ENCODE results near the gene RSPO3.
A peak's percentile ranks its signal among the peaks of the same experiment; 100 is the strongest.

Gene RSPO3

DNA sequence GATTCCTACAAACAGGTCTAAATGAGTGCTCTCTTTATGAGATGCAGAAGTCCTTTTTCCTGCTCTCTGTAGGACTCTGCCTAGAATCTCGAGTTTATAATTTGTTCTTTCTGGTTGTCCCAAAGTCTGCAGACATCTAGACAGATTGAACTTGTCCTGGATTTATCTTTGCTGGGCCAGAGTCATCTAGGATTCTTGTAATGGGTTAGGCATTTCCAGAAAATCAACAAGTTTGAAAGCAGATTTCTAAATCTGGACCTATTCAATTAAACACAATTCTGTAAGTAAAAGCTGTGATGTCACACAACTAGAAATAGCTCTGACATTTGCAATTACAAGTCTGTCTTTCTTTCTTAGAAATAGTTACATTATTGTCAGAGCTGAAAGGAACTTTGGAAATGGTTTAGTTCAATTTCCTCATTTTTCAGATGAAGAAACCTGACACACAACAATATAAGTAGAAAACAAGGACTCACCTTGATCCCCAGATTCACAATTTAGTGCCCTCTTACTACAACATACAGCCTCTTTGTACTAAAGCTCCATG, 4.2 kb upstream of the RSPO3 start:
- DNase-seq = no peak

DNA sequence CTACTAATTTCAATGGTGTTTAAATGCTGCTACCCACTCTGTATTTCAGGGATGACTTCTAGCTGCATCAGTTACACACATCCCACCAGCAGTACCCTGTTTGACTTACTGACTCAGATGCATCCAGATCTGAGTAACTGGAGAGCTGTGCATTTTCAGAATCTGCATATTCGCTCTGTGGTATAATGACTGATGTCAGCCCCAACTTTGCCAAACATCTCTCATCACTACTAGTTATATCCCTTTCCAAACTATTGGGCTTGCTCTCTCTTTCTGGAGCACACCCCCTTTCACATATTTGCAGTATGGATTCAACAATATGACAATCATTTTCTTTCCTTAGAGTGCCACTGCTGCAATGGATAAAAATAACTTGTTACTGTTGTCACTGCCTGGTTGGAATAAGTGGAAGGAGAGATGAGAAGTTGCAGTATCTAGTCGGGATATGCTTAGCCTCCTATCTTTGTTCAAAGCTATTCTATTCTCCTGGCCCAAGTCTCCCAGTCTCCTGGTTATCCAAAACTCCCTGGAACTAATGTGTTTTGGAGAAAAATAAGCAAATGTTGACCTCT, 3.3 kb upstream of the RSPO3 start:
- DNase-seq = no peak

DNA sequence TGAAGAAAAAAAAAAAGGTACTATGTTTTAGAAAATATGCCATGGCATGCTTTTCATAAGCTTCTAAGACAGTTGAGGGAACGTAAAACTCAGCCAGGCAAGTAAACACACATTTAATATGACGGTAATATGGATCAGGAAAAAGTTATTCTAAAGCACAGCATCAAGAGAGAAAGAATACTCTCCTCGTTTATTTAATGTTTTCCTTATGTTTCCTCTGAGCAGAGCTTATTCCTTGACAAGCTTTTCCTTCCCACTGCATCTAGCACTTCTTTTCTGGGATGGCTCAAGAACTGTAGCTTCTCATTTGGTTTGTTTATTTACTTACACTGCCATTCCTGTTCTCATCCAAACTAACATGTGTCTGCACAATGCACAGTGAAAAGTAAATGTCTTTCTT, 2.7 kb upstream of the RSPO3 start:
- no peak for DNase-seq

DNA sequence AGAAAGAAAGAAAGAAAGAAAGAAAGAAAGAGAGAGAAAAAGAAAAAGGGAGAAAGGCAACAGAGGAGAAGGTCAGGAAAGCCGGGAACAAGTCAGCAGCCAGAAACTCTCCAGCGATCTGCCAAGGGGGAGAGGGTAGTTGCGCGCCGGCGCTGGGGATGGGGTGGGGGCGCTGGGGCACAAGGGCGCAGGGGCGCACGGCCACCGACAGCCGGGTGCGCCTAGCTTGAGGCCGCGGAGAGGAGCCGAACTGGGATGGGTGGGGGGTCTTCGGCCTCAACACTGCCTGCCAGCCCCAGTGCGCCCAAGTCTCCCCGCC, 533 bp upstream of the RSPO3 start:
- no peak for DNase-seq

GRCh38 chr6:127119102-127120022, 891 bp downstream of the RSPO3 start:
- DNase-seq = peak in 1 of 2 experiments; percentile 50

DNA sequence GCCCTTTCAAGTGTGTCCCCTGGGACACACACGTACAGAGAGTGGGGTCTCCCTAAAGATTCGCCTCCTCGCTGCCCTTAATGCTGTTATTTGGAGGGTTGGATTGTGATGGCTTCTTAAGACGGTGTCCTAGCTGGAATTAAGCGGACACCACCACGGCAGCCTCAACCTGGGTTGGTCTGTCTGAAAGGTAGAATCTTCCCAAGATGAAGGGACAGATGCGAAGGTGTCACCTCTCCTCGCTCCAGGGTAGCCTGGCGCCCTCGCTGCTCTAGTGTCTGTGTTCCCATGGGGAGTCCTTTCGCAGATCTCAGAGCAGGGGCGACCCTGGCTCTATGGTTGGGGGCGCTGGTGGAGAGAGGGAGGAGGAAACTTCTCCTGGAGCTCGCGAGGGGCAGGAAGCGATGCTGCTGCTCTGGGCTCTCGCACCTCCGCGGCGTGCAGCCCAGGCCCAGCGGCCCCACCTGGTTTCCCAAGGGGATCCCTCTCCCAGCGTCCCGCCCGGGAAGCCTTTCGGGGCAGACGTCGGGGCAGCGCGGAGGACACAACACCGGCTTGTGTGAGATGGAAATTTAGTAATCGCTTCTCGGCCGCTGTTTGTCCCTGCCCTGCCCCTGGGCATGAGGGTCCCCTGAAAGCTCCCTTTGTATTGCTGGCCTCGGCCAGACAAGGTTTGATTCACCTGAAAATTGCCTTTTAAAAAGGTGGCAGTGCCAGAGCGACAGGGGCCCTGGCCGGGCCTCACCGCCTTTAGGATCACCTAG, 1.7 kb downstream of the RSPO3 start:
- DNase-seq = peak in 1 of 2 experiments; percentile 52

- DNase-seq = peak; percentile 51 to 86
Measured at GRCh38 chr6:127120787-127121636, 2.5 kb downstream of the RSPO3 start.

DNA sequence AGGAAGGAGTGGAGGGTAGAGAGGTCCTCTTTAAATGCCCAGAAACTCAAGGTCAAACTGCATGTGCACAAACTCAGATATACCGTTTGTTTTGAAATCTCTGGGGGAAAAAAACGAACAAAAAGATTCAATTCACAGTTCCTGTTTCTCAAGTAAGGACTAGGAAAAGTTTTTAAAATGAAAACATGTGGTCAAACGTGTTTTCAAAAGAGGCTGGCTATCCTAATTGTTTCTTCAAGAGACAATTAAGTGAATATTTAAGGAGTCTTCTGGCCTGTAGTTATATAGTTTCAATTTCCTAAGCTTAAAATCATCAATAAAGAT, 3.1 kb downstream of the RSPO3 start:
- no peak for DNase-seq

DNA sequence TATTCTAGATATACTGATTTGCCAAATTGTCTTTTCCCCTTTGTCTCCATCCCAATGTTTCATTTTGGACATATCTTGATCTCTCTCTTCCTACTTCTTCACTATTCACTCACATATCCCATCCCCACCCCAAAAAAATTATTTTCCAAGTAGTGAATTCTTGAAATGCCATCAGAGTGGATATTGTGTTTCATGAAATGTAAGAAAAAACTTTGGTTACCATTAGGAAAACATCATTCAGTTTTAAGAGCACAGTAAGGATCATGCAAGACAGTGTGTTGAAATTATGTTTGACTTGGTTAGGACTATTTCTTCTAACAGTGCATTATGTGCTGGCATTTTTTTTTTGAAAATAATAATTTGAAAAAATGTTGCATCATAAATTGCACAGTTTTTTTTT, 5.7 kb downstream of the RSPO3 start:
- DNase-seq = no peak

DNA sequence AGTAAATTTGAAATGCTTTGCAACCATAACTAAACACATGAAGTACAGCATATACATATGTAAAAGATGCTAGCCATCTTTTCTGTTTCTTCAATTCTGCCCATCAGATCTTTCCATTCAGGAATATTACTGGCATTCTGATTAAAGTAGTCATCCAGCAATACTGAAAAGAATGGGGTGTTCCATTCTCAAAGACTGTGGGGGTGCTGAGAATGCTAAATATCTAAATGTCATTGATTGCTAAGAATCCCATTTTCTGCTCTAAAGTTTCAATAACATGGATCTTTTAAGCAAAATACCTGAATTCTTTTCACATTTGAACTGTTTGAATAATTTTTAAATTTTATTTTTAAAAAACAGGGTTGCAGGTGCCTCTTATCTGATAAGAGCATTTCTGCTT, 6.2 kb downstream of the RSPO3 start:
- DNase-seq = no peak

GRCh38 chr6:127128066-127128465, 9.6 kb downstream of the RSPO3 start:
- no peak for DNase-seq

GRCh38 chr6:127129251-127129650, 10.8 kb downstream of the RSPO3 start:
- no peak for DNase-seq

DNA sequence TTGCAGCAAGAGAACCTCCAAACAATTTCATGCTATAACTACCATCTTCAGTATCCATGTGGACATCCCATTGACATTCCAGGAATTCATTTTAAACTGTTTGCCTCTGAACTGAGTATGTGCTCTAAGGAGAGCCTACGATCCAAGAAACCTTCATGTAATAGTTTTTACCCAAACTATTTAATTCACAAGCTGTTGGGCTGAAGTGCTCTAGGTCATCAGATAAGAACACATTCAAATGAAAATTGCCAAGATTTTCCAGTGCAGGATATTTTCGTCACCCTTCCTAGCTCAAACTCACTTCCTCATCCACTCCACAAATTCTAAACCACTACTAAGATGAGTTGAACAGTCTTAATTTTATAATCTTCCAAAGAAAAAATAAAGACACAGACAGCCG, 12.8 kb downstream of the RSPO3 start:
- no peak for DNase-seq

DNA sequence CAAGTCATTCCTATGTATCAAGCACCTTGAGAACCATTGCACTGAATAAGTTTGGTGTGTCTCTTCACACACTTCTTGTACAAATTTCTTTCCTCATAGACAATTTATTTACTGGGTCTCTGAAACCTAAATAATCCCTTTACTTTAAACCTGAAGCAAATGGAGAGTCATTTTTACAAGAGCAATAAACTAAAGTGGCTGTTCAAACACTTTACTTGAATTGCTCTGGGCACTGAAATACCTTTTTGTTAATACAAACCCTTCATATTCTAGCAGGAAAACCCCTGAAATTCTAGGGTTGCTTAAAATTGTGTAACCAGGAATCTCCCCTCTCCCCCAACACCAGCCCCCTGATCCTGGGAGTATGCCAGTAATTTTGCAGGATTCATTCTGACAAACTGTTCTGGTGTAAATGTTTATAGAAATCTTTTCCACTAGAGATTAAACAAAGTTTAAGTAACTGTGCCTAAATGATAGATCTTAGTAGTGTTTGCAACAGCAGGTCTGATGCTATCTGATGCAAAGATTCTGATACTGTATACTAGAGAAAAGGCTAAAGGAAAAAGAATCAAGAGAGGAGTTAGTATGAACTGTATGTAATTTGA, 13.4 kb downstream of the RSPO3 start:
- no peak for DNase-seq

GRCh38 chr6:127134136-127134535, 15.7 kb downstream of the RSPO3 start:
- no peak for DNase-seq

DNA sequence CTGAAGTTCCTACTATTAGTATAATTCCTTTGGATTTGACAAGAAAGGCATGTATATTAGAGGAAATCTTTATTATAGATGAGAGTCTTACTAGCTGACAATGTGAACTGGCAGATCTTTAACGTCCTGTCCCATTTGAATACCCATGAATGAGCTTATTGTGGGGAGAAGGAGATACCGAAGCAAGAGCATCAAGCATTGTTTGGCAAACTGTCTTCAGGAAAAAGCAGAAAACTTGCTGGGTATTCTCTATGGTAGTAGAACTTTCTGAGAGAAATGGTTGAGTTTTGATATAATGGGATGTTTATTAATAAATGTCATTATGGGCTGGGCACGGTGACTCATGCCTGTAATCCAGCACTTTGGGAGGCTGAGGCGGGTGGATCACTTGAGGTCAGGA, 18.3 kb downstream of the RSPO3 start:
- DNase-seq = no peak

DNA sequence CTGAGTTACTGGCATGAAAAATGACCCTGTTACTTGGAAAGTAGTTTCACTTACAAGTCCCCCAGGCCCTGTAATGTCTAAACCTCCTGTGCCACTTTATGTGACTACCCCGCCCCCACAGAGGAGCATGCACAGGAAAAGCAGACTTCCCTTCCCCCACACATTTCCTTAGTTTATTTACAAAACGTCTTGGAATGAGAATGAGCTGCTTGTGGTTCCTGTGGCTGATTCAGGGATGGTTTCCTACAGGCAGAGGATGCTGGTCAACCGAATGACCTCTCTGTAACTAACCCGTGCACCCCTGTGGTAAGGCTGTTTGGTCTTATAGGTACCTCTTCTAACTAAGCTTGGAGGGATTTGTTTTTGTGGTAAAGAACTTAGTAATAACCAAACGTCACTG, 28.5 kb downstream of the RSPO3 start:
- DNase-seq = no peak

DNA sequence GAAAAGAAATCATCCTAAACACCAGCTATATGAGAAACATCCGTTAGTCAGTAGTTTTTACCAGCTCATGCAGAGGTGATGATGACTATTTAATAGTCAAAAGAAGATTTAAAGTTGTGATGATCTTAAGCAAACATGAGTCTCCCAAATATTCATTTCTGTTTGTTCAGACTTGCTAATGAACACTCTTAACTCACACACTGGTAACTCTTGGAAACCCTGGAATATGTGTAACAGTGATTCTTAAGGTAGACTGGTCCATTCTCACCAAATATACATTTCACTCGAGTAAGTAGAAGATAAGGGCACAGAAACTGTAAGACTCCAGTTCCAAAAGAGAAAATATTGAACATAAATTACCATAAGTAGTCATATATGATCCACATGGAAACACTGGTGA, 29.1 kb downstream of the RSPO3 start:
- DNase-seq = no peak

- no peak for DNase-seq
Measured at GRCh38 chr6:127148511-127148910, 30.0 kb downstream of the RSPO3 start.

- DNase-seq = no peak
Measured at GRCh38 chr6:127154509-127154908, 36.0 kb downstream of the RSPO3 start.

DNA sequence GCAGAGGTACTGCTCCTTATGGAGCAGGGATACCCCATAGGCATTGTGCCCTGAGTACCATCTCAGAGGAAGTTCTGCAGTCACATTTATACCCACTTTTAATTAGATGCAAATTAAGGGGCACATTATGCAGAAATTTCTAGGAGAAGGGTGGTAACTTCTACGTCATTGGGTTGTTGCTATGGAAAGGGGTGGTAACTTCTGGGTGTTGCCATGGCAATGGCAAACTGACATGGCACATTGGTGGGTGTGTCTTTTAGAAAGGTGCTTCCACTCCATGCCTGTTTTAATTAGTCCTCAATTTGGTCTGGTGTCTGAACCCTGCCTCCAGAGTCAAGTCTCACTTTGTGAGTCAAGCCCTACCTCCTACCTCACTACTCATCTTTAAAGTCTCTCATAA, 42.0 kb downstream of the RSPO3 start:
- no peak for DNase-seq

DNA sequence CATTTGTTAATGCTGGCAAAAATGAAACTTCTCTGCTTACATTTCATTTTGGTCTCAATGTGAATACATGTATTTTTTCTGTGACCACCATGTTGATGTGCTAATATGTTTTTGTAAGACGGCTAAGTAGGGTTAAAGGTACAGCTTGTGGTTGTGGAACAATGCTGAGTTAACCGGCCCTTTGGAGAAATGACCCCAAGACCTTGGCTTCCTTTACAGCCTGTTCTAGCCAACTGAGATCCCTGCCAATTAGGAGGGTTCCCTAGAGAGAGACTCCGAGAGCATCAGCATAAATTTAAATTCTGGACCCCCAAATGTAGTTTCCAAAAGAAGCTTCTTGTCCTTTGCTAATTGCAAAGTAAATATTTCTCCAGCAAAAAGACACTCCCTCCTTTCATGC, 44.4 kb downstream of the RSPO3 start:
- DNase-seq = no peak

- DNase-seq = no peak
Measured at GRCh38 chr6:127164036-127164435, 45.6 kb downstream of the RSPO3 start.
